Activated B cell treated with CpG ODN at 0.5 μM for 24 hours (primary cell): ENCODE results near the gene PLPPR4. TPM values are rescaled to one million over a fixed set of nuclear protein-coding genes. Genes with fewer than 3 reads are reported as not detected.

ENCODE experiments used
- ATAC-seq: fragments of 200-7000 bp; cut with Tn5 transposase; one replicate; pipeline ENCODE4 v1.10.0; 2021; ENCODE audit warnings: low read depth, mild to moderate bottlenecking, moderate library complexity
- CTCF ChIA-PET: fragments of 350-600 bp; sonication (Branson Sonifier 250); formaldehyde crosslinking; loops from one replicate; lab custom pipeline; 2021; ENCODE audit warnings: antibody characterized with exemption; lab: Charles Lee
- POLR2A ChIA-PET: fragments of 350-600 bp; sonication (Branson Sonifier 250); formaldehyde crosslinking; loops from one replicate; lab custom pipeline; 2021; ENCODE audit warnings: antibody characterized with exemption; lab: Charles Lee
- DNase-seq: peaks from one replicate; pipeline ENCODE4 v3.0.0; 2022
- H3K27ac Mint-ChIP-seq: one replicate; pipeline ENCODE4 v1.8.0; 2020; ENCODE audit warnings: mixed read lengths
- H3K27me3 Mint-ChIP-seq: one replicate; pipeline ENCODE4 v1.8.0; 2021; ENCODE audit warnings: mixed read lengths
- H3K36me3 Mint-ChIP-seq: one replicate; pipeline ENCODE4 v1.8.0; 2021; ENCODE audit warnings: low read depth, mixed read lengths
- H3K4me1 Mint-ChIP-seq: one replicate; pipeline ENCODE4 v1.8.0; 2021; ENCODE audit warnings: mixed read lengths
- H3K4me3 Mint-ChIP-seq: one replicate; pipeline ENCODE4 v1.8.0; 2020; ENCODE audit warnings: mild to moderate bottlenecking, mixed read lengths
- H3K9me3 Mint-ChIP-seq: one replicate; pipeline ENCODE4 v1.8.0; 2020; ENCODE audit warnings: mixed read lengths
- CTCF ChIP-seq: fragments of 200-600 bp; IDR thresholded peaks from one replicate; pipeline ENCODE4 v1.8.0; 2022; ENCODE audit warnings: antibody characterized with exemption, mild to moderate bottlenecking
- intact Hi-C: fragments of 100-400 bp; cut with micrococcal nuclease; formaldehyde crosslinking; loops from one replicate; pipeline ENCODE4 v1.15.1; 2024
- total RNA-seq: library from RNA; stranded (reverse); gene quantifications from 2 replicates; pipeline ENCODE4 v1.2.3, GENCODE V29; 2022

PLPPR4 gene
- total RNA-seq, 1 donor from 2014 or later: not detected

- TF ChIP-seq CTCF: no peak
- H3K27me3 Mint-ChIP-seq: no peaks in the 10 kb centered on the region
- H3K4me3 Mint-ChIP-seq: no peak overlapping the region
- intact Hi-C loops: no loop called here
- no peaks in the 10 kb centered on the region for H3K9me3 Mint-ChIP-seq
- H3K36me3 Mint-ChIP-seq: no peaks in the 10 kb centered on the region
- no peaks in the 10 kb centered on the region for H3K4me1 Mint-ChIP-seq
- DNase-seq (no peak), ATAC-seq (no peak)
- CTCF ChIA-PET: no interaction called here
- H3K27ac Mint-ChIP-seq: no peak overlapping the region
- POLR2A ChIA-PET: no interaction called here
These were observed 30.8 kb upstream of the PLPPR4 start for GRCh38 chr1:99233446-99233845.

- Mint-ChIP-seq H3K27me3 (no peaks in the 10 kb centered on the region), H3K36me3 (no peaks in the 10 kb centered on the region), H3K27ac (no peak overlapping the region), H3K4me1 (no peaks in the 10 kb centered on the region), H3K4me3 (no peak overlapping the region), H3K9me3 (no peaks in the 10 kb centered on the region)
- POLR2A ChIA-PET: no interaction called here
- no peak for ATAC-seq
- intact Hi-C loops: no loop called here
- CTCF ChIA-PET: no interaction called here
- no peak for DNase-seq
- no peak for TF ChIP-seq CTCF
These were observed 27.5 kb upstream of the PLPPR4 start for GRCh38 chr1:99236756-99237155.

- TF ChIP-seq CTCF: no peak
- DNase-seq: no peak
- H3K27me3 Mint-ChIP-seq: no peaks in the 10 kb centered on the region
- intact Hi-C loops: no loop called here
- H3K4me3 Mint-ChIP-seq: no peak overlapping the region
- H3K36me3 Mint-ChIP-seq: no peaks in the 10 kb centered on the region
- no peak for ATAC-seq
- no peaks in the 10 kb centered on the region for H3K4me1 Mint-ChIP-seq
- no peak overlapping the region for H3K27ac Mint-ChIP-seq
- ChIA-PET POLR2A (no interaction called here), CTCF (no interaction called here)
- peaks cover 3% of the 10 kb centered on the region for H3K9me3 Mint-ChIP-seq
These were observed 24.6 kb upstream of the PLPPR4 start for GRCh38 chr1:99239690-99240089.

GRCh38 chr1:99240621-99241020 lies 23.7 kb upstream of the PLPPR4 start:
- H3K4me3 Mint-ChIP-seq: no peak overlapping the region
- CTCF ChIA-PET: no interaction called here
- no peak for DNase-seq
- intact Hi-C loops: no loop called here
- H3K27me3 Mint-ChIP-seq: no peaks in the 10 kb centered on the region
- H3K27ac Mint-ChIP-seq: no peak overlapping the region
- no peaks in the 10 kb centered on the region for H3K36me3 Mint-ChIP-seq
- ATAC-seq: no peak
- no peak for TF ChIP-seq CTCF
- H3K4me1 Mint-ChIP-seq: no peaks in the 10 kb centered on the region
- POLR2A ChIA-PET: no interaction called here
- peaks cover 3% of the 10 kb centered on the region for H3K9me3 Mint-ChIP-seq

GRCh38 chr1:99246152-99246551 lies 18.1 kb upstream of the PLPPR4 start:
- POLR2A ChIA-PET: no interaction called here
- Mint-ChIP-seq H3K27ac (no peak overlapping the region), H3K9me3 (peaks cover 6% of the 10 kb centered on the region), H3K4me1 (no peaks in the 10 kb centered on the region), H3K36me3 (no peaks in the 10 kb centered on the region), H3K4me3 (no peak overlapping the region), H3K27me3 (no peaks in the 10 kb centered on the region)
- ATAC-seq (no peak), DNase-seq (no peak)
- intact Hi-C loops: no loop called here
- CTCF ChIA-PET: no interaction called here
- no peak for TF ChIP-seq CTCF
